ENCODE measurements around the gene POGLUT2. TPM values are rescaled to one million over a fixed set of nuclear protein-coding genes. Genes with fewer than 3 reads are reported as not detected.
A peak's percentile ranks its signal among the peaks of the same experiment; 100 is the strongest.

POGLUT2 gene
- 16.7 TPM for total RNA-seq

DNA sequence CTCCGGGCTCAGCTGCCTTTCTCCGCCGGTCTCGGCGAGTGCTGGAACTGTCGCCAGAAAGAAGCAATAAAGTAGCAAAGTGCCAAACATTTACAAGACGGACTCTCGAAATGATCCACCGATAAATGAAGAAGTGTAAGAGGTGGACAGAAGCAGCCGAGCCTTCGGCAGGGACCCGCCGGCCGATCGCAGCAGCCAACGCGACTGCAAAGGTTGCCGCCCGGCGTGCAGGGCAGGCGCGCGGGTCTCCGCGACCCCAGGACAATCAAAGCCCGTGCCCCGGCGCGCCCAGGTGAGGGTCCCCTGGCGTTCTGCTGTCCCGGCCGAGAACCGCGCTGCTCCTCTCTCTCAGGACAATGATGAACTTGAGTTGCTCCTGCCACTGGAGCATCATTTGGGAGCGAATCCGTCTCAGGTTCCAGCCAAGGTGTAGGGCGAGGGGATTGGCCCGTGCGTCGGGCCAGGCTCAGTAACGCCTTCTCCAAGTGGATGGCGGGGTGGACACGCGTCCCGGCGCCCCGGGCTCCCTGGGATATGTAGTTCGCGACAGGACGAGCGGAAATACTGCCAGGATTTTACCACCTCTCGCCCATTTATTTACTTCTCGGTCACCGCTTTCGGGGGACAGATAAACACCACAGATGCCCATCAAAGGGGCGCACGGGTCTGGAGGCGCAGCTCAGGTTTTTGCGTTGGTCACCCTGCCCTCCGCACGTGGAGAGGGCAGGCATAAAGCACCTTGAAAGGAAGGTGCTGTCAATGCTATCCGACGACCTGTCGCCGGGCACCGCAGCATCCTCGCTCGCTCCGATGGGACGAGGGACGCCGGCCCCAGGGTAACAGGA, at the start of gene POGLUT2, which contains the start of gene BIVM:
TSS of gene POGLUT2 (minus strand) at position 396 of the 845 bp plus-strand sequence. CDS start at position 90, 306 bp downstream.
TSS of gene BIVM (plus strand) at position 539 of the 845 bp plus-strand sequence. CDS start 8,149 bp downstream, outside the sequence.
- Histone ChIP-seq H3K27ac (ENCODE audit: low read depth, low read length) (peak within 1 kb of the TSS; percentile 72), H3K4me3 (ENCODE audit: low read length in 3 of 3) (peak within 1 kb of the TSS; percentile 90 to 98 (median 90)), H3K36me3 (ENCODE audit: control insufficient read depth in 3 of 3, insufficient read depth in 3 of 3, low read length in 3 of 3) (no peaks in the 10 kb centered on the region), H3K9me3 (ENCODE audit: control insufficient read depth in 3 of 3, low read length in 3 of 3) (no peaks in the 10 kb centered on the region), H3K9ac (ENCODE audit: low read depth in 1 of 3, low read length in 3 of 3) (peak within 1 kb of the TSS; percentile 75 to 92 (median 88)), H3K4me1 (ENCODE audit: control insufficient read depth in 3 of 3, insufficient read depth in 3 of 3, low read length in 3 of 3) (peaks cover 16 to 20% (median 18%) of the 10 kb centered on the region in 3 donors), H3K27me3 (ENCODE audit: control insufficient read depth in 3 of 3, insufficient read depth in 3 of 3, low read length in 3 of 3) (no peaks in the 10 kb centered on the region)

DNA sequence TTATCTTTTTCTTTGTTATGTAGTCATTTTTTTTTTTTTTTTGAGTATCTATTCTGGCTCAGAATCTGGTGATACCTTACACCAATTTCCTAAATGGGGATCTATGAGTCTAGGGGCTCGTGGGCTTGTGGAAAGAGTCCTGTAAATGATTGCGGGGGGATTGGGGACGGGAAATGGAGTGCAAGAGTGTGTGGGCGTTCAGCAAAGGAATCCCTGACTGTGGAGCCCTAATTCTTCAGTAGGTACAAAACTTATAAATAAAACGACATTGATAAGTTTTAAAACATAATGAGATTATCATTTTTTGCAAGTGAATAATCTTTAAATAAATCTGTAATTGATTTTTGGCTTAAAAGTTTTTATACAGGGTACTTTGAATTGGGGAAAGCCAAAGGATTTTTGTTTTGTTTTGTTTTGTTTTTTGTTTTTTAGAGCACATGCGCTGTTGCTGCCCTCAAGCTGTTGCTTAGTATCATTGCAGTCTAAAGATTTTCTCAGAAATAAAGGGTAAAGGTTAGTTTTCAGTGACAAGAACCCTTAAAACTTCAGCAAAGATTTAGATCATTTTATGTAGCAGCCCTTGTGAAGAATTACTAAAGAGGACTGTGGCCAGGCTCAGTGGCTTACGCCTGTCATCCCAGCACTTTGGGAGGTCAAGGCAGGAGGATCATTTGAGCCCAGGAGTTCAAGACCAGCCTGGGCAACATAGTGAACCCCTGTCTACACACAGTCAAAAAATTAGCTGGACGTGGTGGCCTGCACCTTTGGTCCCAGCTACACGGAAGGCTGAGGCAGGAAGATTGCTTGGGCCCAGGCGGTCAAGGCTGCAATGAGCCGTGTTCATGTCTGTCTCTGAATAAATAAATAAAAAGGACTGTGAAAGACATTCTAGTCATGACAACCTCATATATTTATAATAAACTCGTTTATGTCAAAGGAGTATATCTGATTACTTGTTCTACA, 48.8 kb upstream of the POGLUT2 start:
- H3K9me3 ChIP-seq (ENCODE audit: control insufficient read depth in 3 of 3, low read length in 3 of 3), result no peaks in the 10 kb centered on the region
- peak overlapping the region; percentile 78 to 100 (median 99) for H3K4me3 ChIP-seq (ENCODE audit: low read length in 3 of 3)
- H3K27ac ChIP-seq (ENCODE audit: low read depth, low read length), result peak overlapping the region; percentile 94
- no peaks in the 10 kb centered on the region for H3K36me3 ChIP-seq (ENCODE audit: control insufficient read depth in 3 of 3, insufficient read depth in 3 of 3, low read length in 3 of 3)
- peak overlapping the region; percentile 92 to 98 (median 98) for H3K9ac ChIP-seq (ENCODE audit: low read depth in 1 of 3, low read length in 3 of 3)
- H3K27me3 ChIP-seq (ENCODE audit: control insufficient read depth in 3 of 3, insufficient read depth in 3 of 3, low read length in 3 of 3), result no peaks in the 10 kb centered on the region
- H3K4me1 ChIP-seq (ENCODE audit: control insufficient read depth in 3 of 3, insufficient read depth in 3 of 3, low read length in 3 of 3), result peaks cover 7 to 23% (median 17%) of the 10 kb centered on the region in 3 donors

DNA sequence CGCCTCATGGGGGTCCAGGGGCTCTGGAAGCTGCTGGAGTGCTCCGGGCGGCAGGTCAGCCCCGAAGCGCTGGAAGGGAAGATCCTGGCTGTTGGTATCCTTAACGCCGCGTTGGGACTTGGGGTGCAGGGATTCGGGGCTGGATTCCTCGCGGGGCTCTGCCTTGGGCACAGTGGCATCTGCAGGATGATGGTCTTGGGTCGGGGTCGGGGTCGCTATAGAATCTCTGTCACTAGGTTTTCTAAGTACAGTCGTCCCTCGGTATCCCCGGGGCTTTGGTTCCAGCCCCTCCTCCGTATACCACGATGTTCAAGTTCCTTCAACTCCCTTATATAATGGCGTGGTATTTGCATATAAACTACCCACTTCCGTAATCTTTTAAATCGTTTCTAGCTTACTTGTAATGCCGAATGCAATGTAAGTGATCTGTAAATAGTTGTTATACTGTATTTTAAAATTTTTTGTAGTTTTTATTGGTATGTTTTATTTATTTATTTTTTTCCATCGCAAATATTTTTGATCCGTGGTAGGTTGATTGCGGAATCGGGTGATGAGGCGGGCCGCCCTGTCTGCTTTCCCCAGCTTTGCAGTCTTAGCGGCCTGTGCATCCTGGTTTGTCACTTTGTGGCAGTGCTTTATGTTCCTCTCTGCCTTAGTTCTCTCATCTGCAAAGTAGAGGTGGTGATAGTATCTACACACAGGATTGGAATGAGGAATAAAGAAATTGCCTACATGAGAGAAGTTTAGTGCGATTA, 47.7 kb upstream of the POGLUT2 start:
- peaks cover 0 to 3% (median 0%) of the 10 kb centered on the region in 3 donors for H3K36me3 ChIP-seq (ENCODE audit: control insufficient read depth in 3 of 3, insufficient read depth in 3 of 3, low read length in 3 of 3)
- peaks cover 7 to 23% (median 17%) of the 10 kb centered on the region in 3 donors for H3K4me1 ChIP-seq (ENCODE audit: control insufficient read depth in 3 of 3, insufficient read depth in 3 of 3, low read length in 3 of 3)
- no peaks in the 10 kb centered on the region for H3K9me3 ChIP-seq (ENCODE audit: control insufficient read depth in 3 of 3, low read length in 3 of 3)
- peak overlapping the region; percentile 78 to 100 (median 99) for H3K4me3 ChIP-seq (ENCODE audit: low read length in 3 of 3)
- H3K27ac ChIP-seq (ENCODE audit: low read depth, low read length), result peak overlapping the region; percentile 94
- H3K27me3 ChIP-seq (ENCODE audit: control insufficient read depth in 3 of 3, insufficient read depth in 3 of 3, low read length in 3 of 3), result no peaks in the 10 kb centered on the region
- peak overlapping the region; percentile 92 to 98 (median 98) for H3K9ac ChIP-seq (ENCODE audit: low read depth in 1 of 3, low read length in 3 of 3)

- peaks cover 7 to 23% (median 17%) of the 10 kb centered on the region in 3 donors for H3K4me1 ChIP-seq (ENCODE audit: control insufficient read depth in 3 of 3, insufficient read depth in 3 of 3, low read length in 3 of 3)
- peaks cover 0 to 4% (median 0%) of the 10 kb centered on the region in 3 donors for H3K36me3 ChIP-seq (ENCODE audit: control insufficient read depth in 3 of 3, insufficient read depth in 3 of 3, low read length in 3 of 3)
- peak within 1 kb of the TSS; percentile 78 to 100 (median 99) for H3K4me3 ChIP-seq (ENCODE audit: low read length in 3 of 3)
- no peaks in the 10 kb centered on the region for H3K9me3 ChIP-seq (ENCODE audit: control insufficient read depth in 3 of 3, low read length in 3 of 3)
- H3K27me3 ChIP-seq (ENCODE audit: control insufficient read depth in 3 of 3, insufficient read depth in 3 of 3, low read length in 3 of 3), result no peaks in the 10 kb centered on the region
- peak within 1 kb of the TSS; percentile 92 to 98 (median 98) for H3K9ac ChIP-seq (ENCODE audit: low read depth in 1 of 3, low read length in 3 of 3)
- peak within 1 kb of the TSS; percentile 94 for H3K27ac ChIP-seq (ENCODE audit: low read depth, low read length)
These were observed 47.0 kb upstream of the POGLUT2 start, which contains the start of gene ERCC5 for GRCh38 chr13:102845630-102846260. TSS of gene ERCC5 (plus strand) at chr13:102846032. CDS start at chr13:102846267, 235 bp downstream.

DNA sequence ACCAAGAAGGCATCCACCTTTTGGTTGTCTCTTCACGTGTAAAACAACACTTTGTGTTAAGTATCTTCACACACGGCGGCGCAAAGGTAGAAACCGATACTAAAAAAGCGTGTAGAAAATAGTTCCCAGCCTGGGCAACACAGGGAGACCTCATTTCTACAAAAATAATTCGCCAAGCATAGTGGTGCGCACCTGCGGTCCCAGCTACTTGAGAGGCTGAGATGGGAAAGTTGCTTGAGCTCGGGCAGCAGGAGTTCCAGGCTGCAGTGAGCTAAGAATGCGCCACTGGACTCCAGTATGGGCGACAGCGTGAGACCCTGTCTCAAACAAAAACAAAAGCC, 46.5 kb upstream of the POGLUT2 start:
- Histone ChIP-seq H3K9me3 (ENCODE audit: control insufficient read depth in 3 of 3, low read length in 3 of 3) (no peaks in the 10 kb centered on the region), H3K4me3 (ENCODE audit: low read length in 3 of 3) (peak overlapping the region; percentile 78 to 100 (median 99)), H3K4me1 (ENCODE audit: control insufficient read depth in 3 of 3, insufficient read depth in 3 of 3, low read length in 3 of 3) (peaks cover 7 to 23% (median 17%) of the 10 kb centered on the region in 3 donors), H3K27ac (ENCODE audit: low read depth, low read length) (peak overlapping the region; percentile 94), H3K36me3 (ENCODE audit: control insufficient read depth in 3 of 3, insufficient read depth in 3 of 3, low read length in 3 of 3) (peaks cover 0 to 5% (median 0%) of the 10 kb centered on the region in 3 donors), H3K9ac (ENCODE audit: low read depth in 1 of 3, low read length in 3 of 3) (peak overlapping the region; percentile 92 to 98 (median 98)), H3K27me3 (ENCODE audit: control insufficient read depth in 3 of 3, insufficient read depth in 3 of 3, low read length in 3 of 3) (no peaks in the 10 kb centered on the region)

DNA sequence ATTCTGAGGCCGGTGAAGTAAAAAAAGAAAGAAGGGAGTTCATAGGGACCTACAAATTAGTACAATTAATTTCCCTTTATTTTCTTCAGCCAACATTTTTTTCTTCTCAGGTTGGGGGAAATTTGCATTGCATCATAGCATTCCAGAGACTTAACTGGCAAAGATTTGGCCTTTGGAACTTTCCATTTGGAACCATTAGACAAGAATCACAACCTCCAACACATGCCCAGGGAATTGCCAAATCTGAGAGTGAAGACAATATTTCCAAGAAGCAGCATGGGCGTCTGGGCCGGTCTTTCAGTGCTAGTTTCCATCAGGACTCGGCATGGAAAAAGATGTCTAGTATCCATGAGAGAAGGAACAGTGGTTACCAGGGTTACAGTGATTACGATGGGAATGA, 40.7 kb upstream of the POGLUT2 start:
- H3K9me3 ChIP-seq (ENCODE audit: control insufficient read depth in 3 of 3, low read length in 3 of 3), result no peaks in the 10 kb centered on the region
- no peaks in the 10 kb centered on the region for H3K27me3 ChIP-seq (ENCODE audit: control insufficient read depth in 3 of 3, insufficient read depth in 3 of 3, low read length in 3 of 3)
- H3K27ac ChIP-seq (ENCODE audit: low read depth, low read length), result no peak overlapping the region
- peaks cover 16 to 41% (median 28%) of the 10 kb centered on the region in 3 donors for H3K36me3 ChIP-seq (ENCODE audit: control insufficient read depth in 3 of 3, insufficient read depth in 3 of 3, low read length in 3 of 3)
- H3K4me3 ChIP-seq (ENCODE audit: low read length in 3 of 3), result no peak overlapping the region
- H3K4me1 ChIP-seq (ENCODE audit: control insufficient read depth in 3 of 3, insufficient read depth in 3 of 3, low read length in 3 of 3), result no peaks in the 10 kb centered on the region
- H3K9ac ChIP-seq (ENCODE audit: low read depth in 1 of 3, low read length in 3 of 3), result no peak overlapping the region

DNA sequence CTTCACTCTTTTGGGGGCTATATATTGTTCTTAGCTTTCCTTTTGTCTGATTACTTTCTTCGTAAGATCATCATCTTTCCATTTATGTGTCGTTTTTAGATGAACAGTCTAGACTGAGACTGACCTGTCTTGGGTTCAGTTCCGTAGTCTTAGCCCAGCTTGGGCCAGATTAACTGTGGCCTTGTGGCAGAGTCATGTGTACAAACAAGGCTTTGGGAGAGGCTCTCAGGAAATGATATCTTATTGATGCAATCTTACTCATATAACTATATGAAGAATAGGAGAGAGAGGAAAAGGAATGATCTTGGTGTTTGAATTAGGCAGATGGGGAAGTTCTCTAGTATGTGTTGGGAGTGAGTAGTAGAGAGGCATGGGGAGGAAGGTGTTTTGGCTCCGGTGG, 40.2 kb upstream of the POGLUT2 start:
- Histone ChIP-seq H3K4me3 (ENCODE audit: low read length in 3 of 3) (no peak overlapping the region), H3K27ac (ENCODE audit: low read depth, low read length) (no peak overlapping the region), H3K36me3 (ENCODE audit: control insufficient read depth in 3 of 3, insufficient read depth in 3 of 3, low read length in 3 of 3) (peaks cover 16 to 45% (median 31%) of the 10 kb centered on the region in 3 donors), H3K4me1 (ENCODE audit: control insufficient read depth in 3 of 3, insufficient read depth in 3 of 3, low read length in 3 of 3) (no peaks in the 10 kb centered on the region), H3K9ac (ENCODE audit: low read depth in 1 of 3, low read length in 3 of 3) (no peak overlapping the region), H3K9me3 (ENCODE audit: control insufficient read depth in 3 of 3, low read length in 3 of 3) (no peaks in the 10 kb centered on the region), H3K27me3 (ENCODE audit: control insufficient read depth in 3 of 3, insufficient read depth in 3 of 3, low read length in 3 of 3) (no peaks in the 10 kb centered on the region)

DNA sequence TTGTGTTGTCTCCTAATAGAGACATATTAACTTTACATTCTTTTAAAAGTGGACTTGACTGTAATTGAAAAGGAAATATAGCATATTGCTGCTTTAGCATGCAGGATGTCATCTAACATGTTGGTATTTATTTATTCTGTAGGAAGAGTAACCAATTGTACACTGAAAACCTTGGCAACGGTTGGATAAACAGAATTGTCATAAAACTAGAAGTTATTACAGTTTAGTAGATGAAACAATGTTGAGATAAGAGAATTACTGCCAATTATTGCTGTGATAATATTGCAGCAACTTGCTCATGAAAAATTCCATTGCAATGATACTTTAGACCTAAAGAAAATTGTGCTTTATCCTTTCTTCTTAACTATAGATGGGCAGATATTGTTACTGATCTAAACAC, 39.5 kb upstream of the POGLUT2 start:
- H3K36me3 ChIP-seq (ENCODE audit: control insufficient read depth in 3 of 3, insufficient read depth in 3 of 3, low read length in 3 of 3), result peaks cover 16 to 51% (median 31%) of the 10 kb centered on the region in 3 donors
- H3K9ac ChIP-seq (ENCODE audit: low read depth in 1 of 3, low read length in 3 of 3), result no peak overlapping the region
- H3K27ac ChIP-seq (ENCODE audit: low read depth, low read length), result no peak overlapping the region
- H3K9me3 ChIP-seq (ENCODE audit: control insufficient read depth in 3 of 3, low read length in 3 of 3), result no peaks in the 10 kb centered on the region
- H3K4me3 ChIP-seq (ENCODE audit: low read length in 3 of 3), result no peak overlapping the region
- H3K27me3 ChIP-seq (ENCODE audit: control insufficient read depth in 3 of 3, insufficient read depth in 3 of 3, low read length in 3 of 3), result no peaks in the 10 kb centered on the region
- no peaks in the 10 kb centered on the region for H3K4me1 ChIP-seq (ENCODE audit: control insufficient read depth in 3 of 3, insufficient read depth in 3 of 3, low read length in 3 of 3)

GRCh38 chr13:102836471-102836870, 37.7 kb upstream of the POGLUT2 start:
- H3K36me3 ChIP-seq (ENCODE audit: control insufficient read depth in 3 of 3, insufficient read depth in 3 of 3, low read length in 3 of 3), result peaks cover 18 to 52% (median 34%) of the 10 kb centered on the region in 3 donors
- no peak overlapping the region for H3K27ac ChIP-seq (ENCODE audit: low read depth, low read length)
- H3K27me3 ChIP-seq (ENCODE audit: control insufficient read depth in 3 of 3, insufficient read depth in 3 of 3, low read length in 3 of 3), result no peaks in the 10 kb centered on the region
- no peak overlapping the region for H3K4me3 ChIP-seq (ENCODE audit: low read length in 3 of 3)
- no peak overlapping the region for H3K9ac ChIP-seq (ENCODE audit: low read depth in 1 of 3, low read length in 3 of 3)
- H3K4me1 ChIP-seq (ENCODE audit: control insufficient read depth in 3 of 3, insufficient read depth in 3 of 3, low read length in 3 of 3), result no peaks in the 10 kb centered on the region
- no peaks in the 10 kb centered on the region for H3K9me3 ChIP-seq (ENCODE audit: control insufficient read depth in 3 of 3, low read length in 3 of 3)

Measured in skeletal muscle tissue (tissue), 4 donors.